AG08395 (cell line): ENCODE measurements around the gene NPAS3.
A peak's percentile ranks its signal among the peaks of the same experiment; 100 is the strongest.

Experiments
- DNase-seq: peaks from one replicate; pipeline ENCODE4 v3.0.0; 2012; ENCODE audit warnings: mixed read lengths, low spot score

The NPAS3 gene

GRCh38 chr14:33560718-33561431 lies 622.2 kb downstream of the NPAS3 start:
- no peak for DNase-seq

- no peak for DNase-seq
Observed at GRCh38 chr14:33561488-33562175, 623.0 kb downstream of the NPAS3 start.

GRCh38 chr14:33563191-33563900 lies 624.7 kb downstream of the NPAS3 start:
- no peak for DNase-seq

GRCh38 chr14:33563901-33564197 lies 625.2 kb downstream of the NPAS3 start:
- no peak for DNase-seq

- DNase-seq, result peak; percentile 30
Observed at GRCh38 chr14:33564774-33565630, 626.3 kb downstream of the NPAS3 start.

- no peak for DNase-seq
Observed at GRCh38 chr14:33566082-33566481, 627.4 kb downstream of the NPAS3 start.

GRCh38 chr14:33567023-33567728 lies 628.5 kb downstream of the NPAS3 start:
- no peak for DNase-seq

GRCh38 chr14:33567731-33568130 lies 629.1 kb downstream of the NPAS3 start:
- no peak for DNase-seq

- DNase-seq, result no peak
Observed at GRCh38 chr14:33568935-33569579, 630.4 kb downstream of the NPAS3 start.

- no peak for DNase-seq
Observed at GRCh38 chr14:33569821-33570687, 631.4 kb downstream of the NPAS3 start.

- DNase-seq, result no peak
Observed at GRCh38 chr14:33570694-33571310, 632.1 kb downstream of the NPAS3 start.

- no peak for DNase-seq
Observed at GRCh38 chr14:33573301-33573880, 634.7 kb downstream of the NPAS3 start.

- DNase-seq, result no peak
Observed at GRCh38 chr14:33576014-33576413, 637.3 kb downstream of the NPAS3 start.

- no peak for DNase-seq
Observed at GRCh38 chr14:33578461-33579216, 640.0 kb downstream of the NPAS3 start.

- no peak for DNase-seq
Observed at GRCh38 chr14:33580231-33580749, 641.6 kb downstream of the NPAS3 start.

- DNase-seq, result no peak
Observed at GRCh38 chr14:33580841-33581240, 642.2 kb downstream of the NPAS3 start.

- DNase-seq, result no peak
Observed at GRCh38 chr14:33584697-33585096, 646.0 kb downstream of the NPAS3 start.

- no peak for DNase-seq
Observed at GRCh38 chr14:33586806-33587205, 648.1 kb downstream of the NPAS3 start.
